ENCODE data around the gene EP400. TPM values are rescaled to one million over a fixed set of nuclear protein-coding genes. Genes with fewer than 3 reads are reported as not detected.

Gene EP400
- total RNA-seq, 1 experiment from 2014 or later, result 61.7 TPM

GRCh38 chr12:132033627-132034026, 83.9 kb downstream of the EP400 start:
- no peaks in the 10 kb centered on the region for H3K4me1 ChIP-seq (ENCODE audit: insufficient read depth, low read length)
- Mint-ChIP-seq H3K27ac (no peak overlapping the region), H3K4me1 (no peaks in the 10 kb centered on the region), H3K36me3 (ENCODE audit: insufficient read depth in 1 of 3, low read depth in 3 of 3) (peaks cover 64 to 99% (median 90%) of the 10 kb centered on the region in 3 experiments; a peak in 6 of 7 replicates), H3K27me3 (ENCODE audit: low read depth) (peaks cover 2% of the 10 kb centered on the region; the same call in 1 of the 2 replicates), H3K4me3 (no peak overlapping the region), H3K9me3 (no peaks in the 10 kb centered on the region)
- H2BK15ac ChIP-seq (ENCODE audit: low read depth, low read length), result no peak overlapping the region
- H3K18ac ChIP-seq (ENCODE audit: insufficient read length, low read depth, low read length), result no peak overlapping the region
- no peaks in the 10 kb centered on the region for H3K9me3 ChIP-seq (ENCODE audit: control insufficient read depth, low read depth, low read length)
- no peak overlapping the region for H4K91ac ChIP-seq (ENCODE audit: insufficient read length, low read depth, low read length)
- whole genome bisulfite sequencing (ENCODE audit: extremely low coverage, insufficient read length, low lambda C conversion rate), result no CpG with 5 or more reads among the region's 5 CpGs
- H2AFZ ChIP-seq (ENCODE audit: low read length), result no peak overlapping the region
- no peak overlapping the region for H3K23ac ChIP-seq (ENCODE audit: insufficient read length, low read depth, low read length)
- no peak overlapping the region for H3T11ph ChIP-seq (ENCODE audit: low read length)
- H3K79me1 ChIP-seq (ENCODE audit: insufficient read depth, low read depth, low read length, poor library complexity, severe bottlenecking), result no peaks in the 10 kb centered on the region
- no peak overlapping the region for H2BK5ac ChIP-seq (ENCODE audit: insufficient read length, low read length)
- H3K14ac ChIP-seq (ENCODE audit: insufficient read depth, low read length), result no peak overlapping the region
- H3K4ac ChIP-seq (ENCODE audit: low read depth, low read length), result no peak overlapping the region
- H3K27me3 ChIP-seq (ENCODE audit: insufficient read depth, low read length), result no peaks in the 10 kb centered on the region
- no peak for TF ChIP-seq CTCF (conservative IDR thresholded peaks at IDR 0.05)
- H4K5ac ChIP-seq (ENCODE audit: insufficient read length, low read depth, low read length), result no peak overlapping the region
- H3K4me2 ChIP-seq (ENCODE audit: insufficient read depth, insufficient read length, low read length), result no peak overlapping the region
- no peaks in the 10 kb centered on the region for H3K79me2 ChIP-seq (ENCODE audit: insufficient read depth, low read length)
- H3K23me2 ChIP-seq (ENCODE audit: insufficient read length, low read depth, low read length, poor library complexity, severe bottlenecking), result no peaks in the 10 kb centered on the region
- H3K27ac ChIP-seq (ENCODE audit: insufficient read length, low read depth, low read length), result no peak overlapping the region
- H2BK20ac ChIP-seq (ENCODE audit: low read depth, low read length, poor library complexity, severe bottlenecking), result no peak overlapping the region
- H4K8ac ChIP-seq (replicated peaks; ENCODE audit: insufficient read length, low read depth, low read length), result no peak overlapping the region
- no peak overlapping the region for H2BK12ac ChIP-seq (ENCODE audit: insufficient read length, low read depth, low read length)
- no peak overlapping the region for H3K9ac ChIP-seq (ENCODE audit: extremely low read depth, insufficient read length, low read length)
- H2AK5ac ChIP-seq (ENCODE audit: insufficient read length, low read length), result no peak overlapping the region
- H3K56ac ChIP-seq (ENCODE audit: insufficient read length, low read depth, low read length), result no peak overlapping the region
- no peak overlapping the region for H2BK120ac ChIP-seq (ENCODE audit: low read depth, low read length, poor library complexity, severe bottlenecking)
- DNase-seq, result no peak
- H4K20me1 ChIP-seq (ENCODE audit: control insufficient read depth, insufficient read depth, insufficient read length), result no peaks in the 10 kb centered on the region
